GM18861 (cell line): ENCODE data around the gene SLC11A1.

Experiments used
- ATAC-seq: cut with Tn5 transposase; IDR thresholded peaks from one replicate; pipeline ENCODE4 v1.9.1; 2021; ENCODE audit not compliant: unreplicated experiment

The SLC11A1 gene

GRCh38 chr2:218381916-218382366 is at the start of gene SLC11A1:
TSS of gene SLC11A1 (plus strand) at chr2:218382273. CDS start at chr2:218382369, 96 bp downstream.
- no peak for ATAC-seq

DNA sequence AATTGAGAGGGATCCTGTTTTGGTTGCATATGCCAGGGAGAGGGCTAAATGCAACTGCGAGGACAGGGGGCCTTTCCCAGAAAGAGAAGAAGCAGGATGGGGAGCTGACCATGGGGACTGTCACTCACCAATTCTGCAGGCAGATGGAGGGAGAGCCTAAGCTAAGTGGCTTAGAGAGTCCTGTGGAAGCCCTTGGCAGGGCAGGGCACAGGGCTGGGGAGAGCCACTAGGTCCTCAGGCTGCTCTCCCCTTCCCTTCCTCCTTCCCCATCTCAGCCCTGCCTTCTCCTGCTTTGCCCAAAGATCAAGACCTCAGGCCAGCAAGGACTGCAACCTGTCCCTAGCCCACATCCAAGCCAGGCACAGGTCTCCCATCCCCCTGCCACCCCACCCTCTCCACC is 49.8 kb upstream of the SLC11A1 start:
- no peak for ATAC-seq

- no peak for ATAC-seq
Observed at GRCh38 chr2:218332920-218333645, 49.0 kb upstream of the SLC11A1 start.

GRCh38 chr2:218334531-218334930 is 47.5 kb upstream of the SLC11A1 start:
- no peak for ATAC-seq

DNA sequence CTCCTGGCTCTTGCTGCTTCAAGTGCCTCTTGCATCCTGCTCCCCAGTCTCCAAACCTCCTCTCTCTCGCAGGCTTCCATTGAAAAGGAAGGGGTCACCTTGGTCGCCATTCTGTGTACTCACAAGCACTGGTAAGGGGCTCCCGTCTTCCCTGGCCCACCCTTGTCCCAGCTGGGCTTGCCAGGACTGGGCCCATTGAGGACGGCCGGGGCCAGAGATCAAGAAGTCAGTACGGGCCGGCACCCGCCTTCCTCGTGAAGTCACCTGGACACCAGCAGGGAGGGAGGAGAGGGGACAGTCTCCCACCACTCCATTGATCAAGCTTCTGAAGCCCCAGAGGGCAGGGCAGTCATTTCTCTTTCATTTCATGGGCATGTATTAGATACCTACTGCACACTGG is 41.4 kb upstream of the SLC11A1 start:
- ATAC-seq = no peak

- ATAC-seq = no peak
Observed at GRCh38 chr2:218341381-218341780, 40.7 kb upstream of the SLC11A1 start.

DNA sequence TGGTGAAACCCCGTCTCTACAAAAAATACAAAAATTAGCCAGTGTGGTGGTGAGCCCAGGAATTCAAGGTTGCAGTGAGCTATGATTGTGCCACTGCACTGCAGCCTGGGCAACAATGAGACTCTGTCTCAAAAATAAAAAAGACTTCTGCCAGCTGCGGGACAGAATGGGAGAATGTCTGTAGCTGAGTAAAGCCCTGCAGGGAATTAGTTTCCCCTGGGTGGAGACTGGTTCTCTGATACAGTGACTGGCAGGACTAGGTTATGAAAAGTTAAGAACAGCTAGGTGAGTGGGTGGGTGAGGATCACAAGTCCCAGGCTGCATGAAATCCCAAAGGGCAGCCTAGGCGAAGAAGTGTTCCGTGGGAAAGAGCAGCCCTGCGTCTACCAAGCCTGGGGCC is 39.2 kb upstream of the SLC11A1 start:
- ATAC-seq = no peak

DNA sequence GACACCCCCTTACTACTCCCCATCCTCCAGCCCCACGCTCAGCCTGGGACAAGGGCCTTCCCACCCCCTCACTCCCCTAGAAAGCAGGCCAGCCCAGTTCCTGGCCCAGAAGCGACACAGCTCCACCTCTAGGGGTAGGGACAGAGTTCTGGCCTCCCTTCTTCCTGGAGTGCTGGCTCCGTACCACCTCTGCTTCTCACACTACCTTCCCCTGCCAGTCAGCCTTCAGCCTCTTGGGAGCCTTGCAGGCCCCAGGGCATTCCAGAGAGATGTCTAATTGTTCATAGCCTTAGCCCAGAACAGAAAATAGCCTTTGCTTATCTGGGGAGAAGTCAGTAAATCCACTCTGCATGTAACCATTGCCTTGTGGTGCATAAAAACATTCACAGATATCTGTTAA is 38.5 kb upstream of the SLC11A1 start:
- ATAC-seq = no peak

- no peak for ATAC-seq
Observed at GRCh38 chr2:218344090-218344754, 37.9 kb upstream of the SLC11A1 start.

DNA sequence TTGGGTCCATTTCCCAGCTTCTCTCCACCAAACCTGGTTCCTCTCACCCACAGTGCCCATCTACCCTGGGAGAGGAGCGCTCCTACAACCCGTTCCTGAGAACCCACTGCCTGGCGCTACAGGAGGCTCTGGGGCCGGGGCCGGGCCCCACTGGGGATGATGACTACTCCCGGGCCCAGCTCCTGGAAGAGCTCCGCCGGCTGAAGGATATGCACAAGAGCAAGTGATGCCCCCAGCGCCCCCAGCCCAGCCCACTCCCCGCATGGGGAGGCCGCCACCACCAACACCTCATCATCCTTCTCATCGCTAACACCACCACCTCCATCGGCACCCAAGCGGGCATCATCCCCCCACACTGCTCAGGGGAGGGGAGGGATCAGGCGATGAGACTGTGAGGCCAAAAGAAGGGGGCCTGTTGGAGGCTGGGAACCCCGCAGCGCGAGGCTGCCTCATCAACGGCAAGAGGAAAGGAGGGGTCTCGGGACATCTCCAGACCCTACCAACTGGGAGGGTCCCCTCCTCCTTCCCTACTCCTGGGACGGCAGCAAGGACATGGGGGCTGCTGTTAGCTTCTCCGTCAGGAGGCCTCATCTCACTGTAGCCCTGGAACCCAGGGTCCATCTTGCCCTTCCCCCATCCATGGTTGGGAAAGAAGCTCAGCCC is 37.2 kb upstream of the SLC11A1 start:
- no peak for ATAC-seq

GRCh38 chr2:218345491-218346236 is 36.4 kb upstream of the SLC11A1 start:
- ATAC-seq = no peak

DNA sequence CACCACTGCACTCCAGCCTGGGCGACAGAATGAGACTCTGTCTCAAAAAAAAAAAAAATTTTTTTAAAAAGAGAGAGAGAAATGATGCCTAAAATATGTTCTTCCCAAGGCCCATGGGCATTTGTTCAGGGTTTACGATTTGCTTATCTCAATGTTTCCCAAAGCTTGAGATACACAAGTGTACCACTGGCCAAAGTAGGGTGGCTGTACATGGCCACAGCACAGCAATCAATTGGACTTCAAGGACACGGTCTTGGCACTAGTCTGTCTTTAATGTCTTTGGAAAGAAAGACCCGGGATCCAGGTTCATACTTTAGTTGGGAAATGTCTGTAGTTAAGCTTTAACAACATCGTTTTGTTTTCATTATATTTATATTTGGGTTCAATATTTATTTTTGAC is 34.9 kb upstream of the SLC11A1 start:
- no peak for ATAC-seq

DNA sequence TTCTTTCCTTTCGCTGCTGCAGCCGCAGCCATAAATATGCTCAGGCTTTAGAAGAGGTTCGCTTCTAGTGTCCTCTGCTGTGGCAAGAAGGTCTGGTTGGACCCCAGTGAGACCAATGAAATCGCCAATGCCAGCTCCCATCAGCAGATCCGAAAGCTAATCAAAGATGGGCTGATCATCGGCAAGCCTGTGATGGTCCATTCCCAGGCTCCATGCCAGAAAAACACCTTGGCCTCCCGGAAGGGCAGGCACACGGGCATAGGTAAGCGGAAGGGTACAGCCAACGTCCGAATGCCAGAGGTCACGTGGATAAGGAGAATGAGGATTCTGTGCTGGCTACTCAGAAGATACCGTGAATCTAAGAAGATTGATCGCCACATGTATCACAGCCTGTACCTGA is 28.0 kb upstream of the SLC11A1 start:
- ATAC-seq = no peak

DNA sequence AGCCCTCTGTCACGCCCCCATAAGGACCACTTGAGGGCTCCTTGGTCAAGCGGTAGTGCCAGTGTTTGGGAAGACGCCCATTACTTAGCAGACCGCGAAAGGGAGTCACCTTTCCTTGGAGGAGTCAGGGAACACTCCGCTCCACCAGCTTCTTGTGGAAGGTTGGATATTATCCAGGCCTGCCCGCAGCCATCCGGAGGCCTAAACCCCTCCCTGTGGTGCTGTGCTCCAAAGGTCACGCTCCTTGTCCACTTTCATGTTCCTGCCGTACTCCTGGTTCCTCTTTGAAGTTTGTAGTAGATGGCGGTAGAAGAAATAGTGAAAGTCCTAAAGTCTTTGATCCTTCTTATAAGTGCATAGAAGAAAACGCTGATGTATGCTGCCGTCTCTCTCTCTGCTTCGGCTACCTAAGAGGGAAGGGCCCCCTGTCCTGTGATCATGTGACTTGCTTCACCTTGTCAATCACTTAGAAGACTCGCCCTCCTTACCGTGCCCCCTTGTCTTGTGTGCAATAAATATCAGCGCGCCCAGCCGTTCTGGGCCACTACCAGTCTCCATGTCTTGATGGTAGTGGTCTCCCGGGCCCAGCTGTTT is 27.1 kb upstream of the SLC11A1 start:
- no peak for ATAC-seq

DNA sequence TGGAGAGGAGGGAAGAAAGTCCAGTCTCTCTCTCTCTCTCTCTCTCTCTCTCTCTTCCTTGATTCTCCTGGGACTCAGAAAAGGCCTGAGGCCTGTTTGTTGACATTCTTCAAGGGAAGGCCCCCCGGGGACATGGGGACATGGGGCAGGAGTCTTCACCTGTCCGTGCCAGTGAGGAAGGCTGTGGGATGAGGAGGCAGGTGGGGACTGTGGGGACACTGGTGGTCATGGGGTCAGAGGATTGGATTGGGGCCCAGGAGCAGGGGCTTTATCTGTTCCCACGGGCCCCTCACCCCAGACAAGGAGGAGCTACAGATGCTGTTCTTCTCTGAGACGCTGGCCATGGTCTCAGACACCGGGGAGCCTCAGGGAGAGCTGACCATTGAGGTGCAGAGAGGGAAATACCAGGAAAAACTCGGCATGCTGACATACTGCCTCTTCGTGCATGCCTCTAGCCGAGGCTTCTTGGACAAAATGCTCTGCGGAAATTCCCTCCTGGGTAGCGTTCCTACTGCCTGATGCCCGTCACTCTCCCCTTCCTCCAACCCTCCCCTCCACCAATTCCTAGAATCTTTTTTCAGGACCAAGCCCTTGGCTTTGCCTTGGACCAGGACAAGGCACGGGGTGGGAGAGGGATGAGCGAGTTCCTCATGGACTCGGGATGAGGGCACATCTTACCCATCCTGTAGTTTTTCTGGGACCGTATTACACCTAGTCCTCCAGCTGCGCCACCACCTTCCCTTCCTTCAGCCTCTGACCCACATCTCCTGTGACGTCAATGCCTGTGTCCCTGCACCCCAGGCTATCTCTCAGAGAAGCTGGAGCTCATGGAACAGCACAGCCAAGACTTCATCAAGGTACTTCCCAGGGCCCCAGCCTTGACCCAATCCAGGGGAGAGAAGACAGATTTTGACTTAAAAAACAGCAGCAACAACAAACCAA is 24.6 kb upstream of the SLC11A1 start:
- no peak for ATAC-seq

- ATAC-seq = no peak
Observed at GRCh38 chr2:218360453-218360852, 21.6 kb upstream of the SLC11A1 start.

DNA sequence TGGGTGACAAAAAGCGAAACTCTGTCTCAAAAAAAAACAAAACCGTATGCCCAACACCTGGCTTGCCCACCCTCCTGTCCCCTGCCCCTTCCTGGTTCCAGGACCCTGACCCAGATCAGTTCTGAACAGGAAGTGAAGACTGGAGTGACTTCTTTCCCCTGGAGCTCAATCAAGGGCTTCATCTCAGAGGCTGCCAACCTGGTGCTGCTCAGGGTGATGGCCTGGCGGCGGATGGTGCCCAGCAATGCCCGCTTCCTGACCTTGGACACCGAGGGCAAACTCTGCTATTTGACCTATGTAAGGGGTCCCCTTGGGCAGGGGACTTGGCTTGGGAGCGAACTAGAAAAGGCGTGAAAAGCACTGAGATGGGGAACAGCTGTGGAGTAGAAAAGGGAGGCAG is 19.5 kb upstream of the SLC11A1 start:
- ATAC-seq = no peak

- ATAC-seq = no peak
Observed at GRCh38 chr2:218363736-218364135, 18.3 kb upstream of the SLC11A1 start.

GRCh38 chr2:218364196-218364595 is 17.9 kb upstream of the SLC11A1 start:
- ATAC-seq = no peak
